ENCODE data around the gene PHF12.
"Not testable (repeated sequence)": the region's sequence is repeated elsewhere in the genome, so short reads cannot be mapped to it uniquely, and the experiment has no call there.

Gene PHF12

GRCh38 chr17:28951991-28952975 lies 965 bp upstream of the PHF12 start:
- DNase-seq: peak; percentile 99

- DNase-seq: no peak
Observed at GRCh38 chr17:28950752-28951427, 428 bp downstream of the PHF12 start.

DNA sequence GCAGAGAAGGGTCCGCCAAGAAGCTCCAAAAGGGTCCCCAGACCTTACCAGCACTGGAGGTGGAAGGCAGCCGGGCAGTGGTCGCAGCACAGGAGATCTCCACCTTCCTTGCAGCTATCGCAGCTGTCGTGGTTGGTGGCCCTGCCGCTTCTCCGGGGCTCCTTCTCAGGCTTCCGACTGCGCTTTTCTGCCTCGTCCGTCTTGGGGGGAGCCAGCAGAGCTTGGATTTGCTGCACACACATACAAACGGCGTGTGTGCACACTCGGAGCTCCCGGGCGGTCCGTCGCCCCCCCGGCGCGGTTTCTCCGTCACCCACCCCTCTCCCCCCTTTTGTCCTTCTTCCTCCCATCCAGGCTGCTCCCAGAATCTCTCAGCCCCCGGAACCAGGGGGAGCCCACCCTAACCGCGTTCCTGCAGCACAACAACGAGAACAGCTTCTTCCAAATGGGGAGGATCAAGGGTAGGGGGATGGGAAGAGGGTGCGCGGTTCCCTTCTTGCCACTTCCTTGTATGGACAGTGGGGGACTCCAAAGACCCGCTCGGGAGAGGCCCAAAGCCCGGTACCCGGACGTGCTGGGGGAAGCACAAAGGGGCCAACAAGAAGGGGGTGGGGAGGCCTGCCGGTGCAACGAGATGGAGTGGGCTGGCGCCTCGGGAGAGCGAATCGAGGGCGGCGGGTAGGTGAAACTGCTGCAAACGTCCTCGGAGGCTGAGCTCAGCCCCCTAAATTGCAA lies 1.1 kb downstream of the PHF12 start:
- peak; percentile 45 to 68 for DNase-seq

GRCh38 chr17:28949185-28950016 lies 1.9 kb downstream of the PHF12 start:
- peak; percentile 57 to 58 for DNase-seq

DNA sequence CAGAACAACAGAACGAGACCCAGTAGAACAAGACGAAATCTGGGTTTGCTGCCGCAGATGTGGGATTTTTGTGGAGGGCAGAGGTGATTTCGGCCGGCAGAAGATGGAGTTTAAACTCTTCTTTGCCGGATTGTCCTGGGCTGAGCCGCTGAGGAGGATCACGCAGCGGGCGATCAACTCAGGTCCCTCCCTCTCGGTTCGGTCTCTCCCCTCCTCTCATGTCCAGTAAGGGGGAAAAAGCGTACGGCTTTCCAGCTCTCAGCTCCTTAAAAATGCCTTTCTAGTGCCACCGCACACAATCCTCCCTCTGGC lies 2.5 kb downstream of the PHF12 start:
- no peak for DNase-seq

- no peak for DNase-seq
Observed at GRCh38 chr17:28948342-28948741, 3.0 kb downstream of the PHF12 start.

DNA sequence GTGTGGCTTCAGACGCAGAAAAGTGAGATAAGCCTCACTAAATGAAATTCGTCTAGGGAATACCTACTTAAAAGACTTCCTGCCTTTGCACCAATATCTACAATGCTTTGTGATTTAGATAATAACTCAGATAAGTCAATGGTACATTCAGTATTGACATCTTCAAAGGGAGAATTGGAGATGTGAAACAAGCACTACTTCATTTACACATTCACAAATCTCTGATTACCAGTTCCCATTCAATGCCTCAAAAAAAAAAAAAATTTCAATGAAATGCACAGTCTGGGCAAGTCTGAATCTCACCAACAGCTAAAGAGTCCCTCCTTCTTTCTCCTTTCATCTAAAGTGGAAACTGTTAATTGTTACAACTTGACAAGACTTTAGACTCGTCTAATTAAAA lies 3.7 kb downstream of the PHF12 start:
- peak in 1 of 2 donors; percentile 29 for DNase-seq

DNA sequence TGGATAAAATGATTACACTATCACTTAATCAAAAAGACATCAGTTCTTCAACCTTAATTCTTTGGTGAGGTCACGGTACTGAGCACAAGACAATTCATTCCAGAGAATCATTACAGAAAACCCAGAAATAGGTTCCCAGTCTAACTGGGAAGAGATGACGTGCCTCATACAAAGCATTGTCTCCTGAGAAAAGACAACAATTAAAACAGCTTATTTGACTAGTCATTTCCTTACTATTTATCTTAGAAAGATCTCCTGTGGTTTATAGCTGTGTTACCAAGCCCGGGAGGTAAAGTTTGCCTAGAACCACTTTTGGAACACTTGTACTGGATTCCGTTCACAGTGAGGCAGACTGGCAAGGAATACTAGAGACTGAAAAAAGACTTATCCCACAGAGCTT lies 5.1 kb downstream of the PHF12 start:
- peak in 1 of 2 donors; percentile 19 for DNase-seq

DNA sequence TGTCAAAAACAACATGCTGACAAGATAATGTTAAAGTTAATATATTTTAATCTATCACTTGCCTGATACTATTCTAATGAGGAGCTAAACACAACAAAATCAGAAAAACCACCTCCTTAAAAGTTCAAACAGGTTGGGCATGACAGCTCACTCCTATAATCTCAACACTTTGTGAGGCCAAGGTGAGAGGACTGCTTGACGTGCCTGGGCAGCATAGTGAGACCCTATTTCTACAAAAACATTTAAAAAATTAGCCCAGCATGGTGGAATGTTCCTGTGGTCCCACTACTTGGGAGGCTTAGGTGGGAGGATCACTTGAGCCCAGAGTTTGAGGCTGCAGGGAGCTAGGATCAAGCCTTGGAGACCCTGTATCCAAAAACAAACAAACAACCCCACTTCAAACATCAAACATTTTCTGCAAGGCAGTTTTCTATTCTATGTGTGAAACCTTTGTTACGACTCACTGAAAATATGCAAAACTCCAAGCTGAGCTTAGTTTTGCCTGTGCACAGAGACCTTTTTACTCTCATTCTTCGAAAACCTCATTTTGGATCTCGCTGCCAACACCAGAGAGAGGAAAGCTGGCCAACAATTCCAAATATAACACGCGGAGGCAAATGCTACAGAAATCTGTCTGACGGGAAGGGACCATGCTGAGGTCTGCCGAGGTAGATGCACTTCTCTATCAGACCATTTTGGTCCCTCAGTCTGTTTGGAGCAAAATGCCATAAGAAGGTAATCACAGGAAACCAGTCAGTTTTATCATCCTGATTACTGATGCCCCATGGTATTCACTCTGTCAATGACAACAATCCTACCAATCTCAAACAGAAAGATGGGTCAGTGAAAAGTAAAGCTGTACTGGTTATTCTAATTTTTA lies 6.2 kb downstream of the PHF12 start:
- no peak for DNase-seq

DNA sequence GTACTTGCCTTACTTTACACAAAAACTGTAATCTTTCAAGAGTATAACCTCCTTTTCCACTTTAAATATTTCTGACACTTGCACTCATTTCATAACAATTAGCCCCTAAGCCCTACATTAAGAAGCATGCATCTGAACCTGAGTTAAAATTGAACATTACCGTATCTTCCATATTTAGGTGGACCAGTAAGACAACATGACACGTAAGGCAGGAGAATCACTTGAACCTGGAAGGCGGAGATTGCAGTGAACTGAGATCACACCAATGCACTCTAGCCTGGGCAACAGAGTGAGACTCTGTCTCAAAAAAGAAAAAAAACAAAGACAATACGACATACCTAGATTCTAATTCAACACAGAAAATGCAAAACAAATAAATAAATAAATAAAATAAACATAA lies 7.0 kb downstream of the PHF12 start:
- no peak for DNase-seq

- DNase-seq: no peak
Observed at GRCh38 chr17:28942925-28943324, 8.4 kb downstream of the PHF12 start.

- DNase-seq: no peak
Observed at GRCh38 chr17:28941251-28941650, 10.1 kb downstream of the PHF12 start.

DNA sequence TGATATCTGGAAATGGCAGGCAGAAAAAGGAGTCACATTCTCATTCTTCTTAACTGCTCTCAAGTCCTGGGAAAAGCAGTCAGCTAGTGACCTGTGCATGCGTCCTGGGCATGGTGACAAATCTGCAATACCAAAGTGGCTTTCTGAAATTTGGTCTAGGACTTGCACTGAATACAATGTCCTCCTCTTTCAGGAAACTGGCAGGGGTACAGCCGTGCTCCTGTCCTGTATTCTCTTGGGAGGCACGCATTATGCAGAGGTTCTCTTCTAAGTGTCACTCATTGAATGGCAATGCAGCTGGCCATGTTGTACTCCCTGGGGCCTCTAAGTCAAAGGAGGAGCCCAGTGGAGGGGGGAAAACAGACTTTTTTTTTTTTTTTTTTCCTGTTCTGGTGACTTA lies 10.6 kb downstream of the PHF12 start:
- no peak for DNase-seq

- no peak for DNase-seq
Observed at GRCh38 chr17:28940142-28940541, 11.2 kb downstream of the PHF12 start.

DNA sequence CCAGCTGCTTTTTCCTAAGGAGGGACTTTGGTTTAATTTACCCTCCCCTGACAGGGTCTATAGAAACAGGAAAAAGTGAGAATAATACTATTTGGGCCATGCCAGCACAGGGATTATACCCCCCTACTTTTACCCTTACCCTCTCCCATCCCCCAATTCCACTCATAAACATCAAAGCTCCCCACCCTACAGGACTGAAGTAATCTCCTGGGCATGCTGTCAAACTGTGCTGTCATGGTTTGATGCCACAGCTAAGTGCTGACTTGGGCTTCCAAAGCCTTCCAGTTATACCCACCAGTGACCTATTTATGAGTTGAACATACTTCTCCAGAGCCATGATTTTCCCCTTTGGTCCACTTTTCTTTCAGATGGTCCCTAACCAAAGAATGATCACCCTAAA lies 12.8 kb downstream of the PHF12 start:
- DNase-seq: no peak

GRCh38 chr17:28937044-28937729 lies 14.1 kb downstream of the PHF12 start:
- no peak for DNase-seq

GRCh38 chr17:28935744-28936460 lies 15.4 kb downstream of the PHF12 start:
- DNase-seq: no peak

DNA sequence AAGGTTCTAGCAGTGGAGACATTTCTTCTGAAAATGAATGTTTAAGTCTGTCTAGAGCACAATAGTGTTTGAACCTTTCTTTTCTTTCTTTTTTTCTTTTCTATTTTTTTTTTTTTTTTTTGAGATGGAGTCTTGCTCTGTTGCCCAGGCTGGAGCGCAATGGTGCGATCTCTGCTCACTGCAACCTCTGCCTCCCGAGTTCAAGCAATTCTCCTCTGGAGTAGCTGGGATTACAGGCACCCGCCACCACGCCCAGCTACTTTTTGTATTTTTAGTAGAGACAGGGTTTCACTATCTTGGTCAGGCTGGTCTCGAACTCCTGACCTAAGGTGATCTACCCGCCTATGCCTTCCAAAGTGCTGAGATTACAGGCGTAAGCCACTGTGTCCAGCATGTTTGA lies 16.8 kb downstream of the PHF12 start:
- not testable (repeated sequence) for DNase-seq

- no peak for DNase-seq
Observed at GRCh38 chr17:28929787-28930186, 21.5 kb downstream of the PHF12 start.

DNA sequence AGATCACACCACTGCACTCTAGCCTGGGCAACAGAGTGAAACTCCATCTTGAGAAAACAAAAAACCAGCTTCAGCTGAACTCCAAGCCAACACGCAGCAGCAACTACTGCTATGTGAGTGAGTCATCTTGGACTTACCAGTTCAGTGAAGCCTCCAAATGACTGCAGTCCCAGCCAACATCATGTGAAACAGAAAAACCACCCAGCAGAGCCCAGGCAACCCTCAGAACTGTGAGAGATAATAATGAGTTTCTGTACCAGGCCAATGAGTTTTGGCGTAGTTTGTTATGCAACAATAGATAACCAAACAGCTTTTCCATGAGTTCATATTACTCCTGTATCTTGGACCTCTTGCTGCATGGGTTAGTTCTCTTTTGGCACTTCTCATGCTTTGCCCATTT lies 23.3 kb downstream of the PHF12 start:
- peak; percentile 11 to 21 for DNase-seq
